Panc1 (cell line): Measurements from ENCODE around the gene USP32. TPM values are rescaled to one million over a fixed set of nuclear protein-coding genes. Genes with fewer than 3 reads are reported as not detected.

ENCODE experiments used
- ATAC-seq: fragments of 200-7000 bp; cut with Tn5 transposase; 2 replicates; pipeline ENCODE4 v1.9.1; 2020; ENCODE audit warnings: mild to moderate bottlenecking, moderate library complexity
- BruUV-seq: library from RNA; stranded (reverse); fragments of 400-500 nt; replicated peaks from 2 replicates; lab custom pipeline; 2021; lab: Mats Ljungman, UMichigan
- CTCF ChIA-PET: fragments of 300-600 bp; sonication (Branson Sonifier 250); formaldehyde crosslinking; loops from one replicate; lab custom pipeline; 2022; ENCODE audit warnings: antibody characterized with exemption; lab: Charles Lee
- POLR2A ChIA-PET: fragments of 300-600 bp; sonication (Branson Sonifier 250); formaldehyde crosslinking; loops from one replicate; lab custom pipeline; 2022; ENCODE audit warnings: antibody characterized with exemption; lab: Charles Lee
- DNase-seq: peaks from one replicate; pipeline ENCODE4 v3.0.0-alpha.2; 2010; ENCODE audit warnings: low read depth, low spot score
- H3K27ac ChIP-seq: 2 replicates; pipeline ENCODE4 v1.5.1; 2011; ENCODE audit warnings: mild to moderate bottlenecking, low read length, inconsistent platforms
- H3K27me3 ChIP-seq: fragments of 200-500 bp; sonication (Bioruptor generic); 2 replicates; pipeline ENCODE4 v1.6.0; 2014; ENCODE audit warnings: low read length, inconsistent platforms; ENCODE audit not compliant: control insufficient read depth, insufficient read depth
- H3K36me3 ChIP-seq: fragments of 200-500 bp; sonication (Bioruptor generic); 2 replicates; pipeline ENCODE4 v1.5.1; 2014; ENCODE audit warnings: inconsistent platforms, mild to moderate bottlenecking, low read length, moderate library complexity; ENCODE audit not compliant: control insufficient read depth, insufficient read depth
- H3K4me1 ChIP-seq: 2 replicates; pipeline ENCODE4 v1.5.1; 2011; ENCODE audit warnings: inconsistent platforms, mild to moderate bottlenecking, low read length, moderate library complexity; ENCODE audit not compliant: control insufficient read depth, insufficient read depth
- H3K4me3 ChIP-seq, 2 experiments: 2 replicates each; pipeline ENCODE4 v1.5.1; 2011 to 2012; ENCODE audit warnings: low read depth in 2 of 2, low read length in 2 of 2, mild to moderate bottlenecking in 2 of 2, inconsistent platforms in 1 of 2, moderate library complexity in 1 of 2
- H3K9me3 ChIP-seq: fragments of 200-500 bp; sonication (Bioruptor generic); 2 replicates; pipeline ENCODE4 v1.5.1; 2014; ENCODE audit warnings: low read depth, mild to moderate bottlenecking, inconsistent platforms, low read length, moderate library complexity; ENCODE audit not compliant: control insufficient read depth, insufficient read depth
- CTCF ChIP-seq: fragments of 450-650 bp; IDR thresholded peaks from 2 replicates; pipeline ENCODE4 v1.5.1; 2017; ENCODE audit warnings: mild to moderate bottlenecking
- POLR2AphosphoS5 ChIP-seq: IDR thresholded peaks from 2 replicates; pipeline ENCODE4 v1.6.1; 2012; ENCODE audit warnings: mild to moderate bottlenecking, low read depth, low read length, moderate library complexity
- REST ChIP-seq, 2 experiments: IDR thresholded peaks; 2 replicates each; pipeline ENCODE4 v1.6.1; 2011 to 2012; ENCODE audit warnings: low read depth in 2 of 2, control low read depth in 1 of 2, low read length in 1 of 2, mild to moderate bottlenecking in 1 of 2, moderate library complexity in 1 of 2; ENCODE audit not compliant: insufficient read depth in 1 of 2
- SIN3A ChIP-seq: IDR thresholded peaks from 2 replicates; pipeline ENCODE4 v1.6.1; 2012; ENCODE audit warnings: low read depth, mild to moderate bottlenecking, low read length, moderate library complexity, borderline replicate concordance; ENCODE audit not compliant: insufficient read depth
- TCF7L2 ChIP-seq: IDR thresholded peaks from 2 replicates; pipeline ENCODE4 v1.6.1; 2011; ENCODE audit warnings: mild to moderate bottlenecking, low read depth, low read length, inconsistent platforms
- in situ Hi-C: cut with HindIII; loops from 2 replicates; pipeline ENCODE4 v1.10.0; 2016; ENCODE audit warnings: low sequenced_read_pairs, low pct_unique_long_range_greater_than_20kb
- intact Hi-C: fragments of 100-400 bp; cut with micrococcal nuclease; formaldehyde crosslinking; loops from one replicate; pipeline ENCODE4 v1.10.0; 2022; ENCODE audit not compliant: unreplicated experiment
- total RNA-seq: library from RNA; stranded (reverse); gene quantifications from one replicate; pipeline ENCODE4 v1.2.1, GENCODE V29; 2021; ENCODE audit not compliant: unreplicated experiment

The USP32 gene
- total RNA-seq, 1 experiment from 2014 or later, result 45.5 TPM

DNA sequence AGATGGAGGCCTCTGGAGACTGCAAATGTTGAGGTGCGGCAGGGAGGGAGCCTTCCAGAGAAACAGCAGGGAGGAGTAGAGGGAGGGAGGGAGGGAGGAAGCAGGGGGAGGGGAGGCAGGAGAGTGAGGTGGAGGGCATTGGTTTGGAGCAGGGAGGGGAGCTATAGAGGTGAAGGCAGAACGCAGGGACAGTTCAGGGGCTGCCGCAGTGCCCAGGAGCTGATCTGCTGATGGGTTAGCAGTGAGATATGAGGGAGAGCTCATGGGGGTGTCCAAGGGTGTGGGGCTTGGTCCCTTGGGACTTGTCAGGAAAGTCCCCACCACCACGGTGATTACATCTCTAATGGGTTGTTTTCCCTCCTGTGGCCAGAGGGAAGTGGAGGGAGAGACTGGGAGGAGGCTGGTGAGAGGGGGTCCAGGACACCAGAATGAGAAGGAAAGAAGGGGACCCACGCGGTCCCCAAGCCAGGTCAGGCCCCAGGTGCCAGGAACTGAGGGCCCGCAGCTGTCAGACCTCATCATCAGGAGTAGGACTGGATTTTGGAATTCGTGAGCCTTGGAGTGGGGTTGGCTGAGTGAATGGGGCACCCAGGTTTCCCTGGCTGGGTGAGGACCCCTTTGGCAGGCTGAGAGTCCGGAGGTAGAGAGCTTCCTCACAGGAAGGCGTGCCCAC is 231.0 kb downstream of the USP32 start:
- DNase-seq, result no peak
- Histone ChIP-seq H3K36me3 (no peaks in the 10 kb centered on the region), H3K4me3 (no peak overlapping the region), H3K27ac (no peak overlapping the region), H3K9me3 (no peaks in the 10 kb centered on the region), H3K4me1 (peaks cover 20% of the 10 kb centered on the region), H3K27me3 (no peaks in the 10 kb centered on the region)
- no peak for ATAC-seq
- intact Hi-C loops (no loop called here), in situ Hi-C loops (no loop called here)
- CTCF ChIA-PET, result interaction anchor here (0.7 kb wide), 1 partner anchor 329 kb away, joined by 5 read pairs; no protein-coding TSS in a partner anchor
- POLR2A ChIA-PET, result interaction anchor here (0.7 kb wide), 2 partner anchors 21 to 851 kb away, joined by 5 to 6 read pairs; no protein-coding TSS in a partner anchor
- TF ChIP-seq TCF7L2 (no peak), SIN3A (no peak), CTCF (no peak), POLR2AphosphoS5 (no peak), REST (IDR thresholded peaks at IDR 0.05; ENCODE audit: insufficient read depth in 1 of 2, low read depth in 2 of 2, low read length in 1 of 2) (no peak)
- BruUV-seq, result no TSS peak

GRCh38 chr17:60159479-60159866 is 232.5 kb downstream of the USP32 start:
- Histone ChIP-seq H3K36me3 (no peaks in the 10 kb centered on the region), H3K27ac (no peak overlapping the region), H3K4me1 (peaks cover 17% of the 10 kb centered on the region), H3K4me3 (no peak overlapping the region), H3K9me3 (no peaks in the 10 kb centered on the region), H3K27me3 (no peaks in the 10 kb centered on the region)
- in situ Hi-C loops, result no loop called here
- TF ChIP-seq TCF7L2 (no peak), SIN3A (no peak), CTCF (no peak), POLR2AphosphoS5 (no peak), REST (IDR thresholded peaks at IDR 0.05; ENCODE audit: insufficient read depth in 1 of 2, low read depth in 2 of 2, low read length in 1 of 2) (no peak)
- ATAC-seq, result no peak
- BruUV-seq, result no TSS peak
- DNase-seq, result no peak
- intact Hi-C loops, result no loop called here
- ChIA-PET CTCF (no interaction called here), POLR2A (no interaction called here)
